HepG2 (cell line): ENCODE results near the gene HCK. TPM values are rescaled to one million over a fixed set of nuclear protein-coding genes. Genes with fewer than 3 reads are reported as not detected.

ENCODE experiments used
- CEBPB ChIP-seq: IDR thresholded peaks from 2 replicates; pipeline ENCODE4 v1.6.1; 2011; ENCODE audit warnings: low read depth, low read length, improper control_type of control experiment, borderline replicate concordance
- IRF2 ChIP-seq: IDR thresholded peaks from 2 replicates; pipeline ENCODE4 v1.6.1; 2018; ENCODE audit warnings: missing genetic modification reagents, missing compliant biosample characterization
- JUND ChIP-seq: sonication (generic); formaldehyde crosslinking; IDR thresholded peaks from 2 replicates; pipeline ENCODE4 v1.8.0; 2022; ENCODE audit warnings: mild to moderate bottlenecking, missing genetic modification reagents
- KDM5B ChIP-seq: sonication (generic); formaldehyde crosslinking; IDR thresholded peaks from 2 replicates; pipeline ENCODE4 v1.4.0; 2020; ENCODE audit warnings: missing genetic modification reagents, mild to moderate bottlenecking, borderline replicate concordance
- MAF1 ChIP-seq: sonication (generic); formaldehyde crosslinking; IDR thresholded peaks from 2 replicates; pipeline ENCODE4 v1.5.0; 2020; ENCODE audit warnings: missing genetic modification reagents, borderline replicate concordance
- PHB2 ChIP-seq: fragments of 450-650 bp; IDR thresholded peaks from 2 replicates; pipeline ENCODE4 v1.6.1; 2018; ENCODE audit not compliant: partially characterized antibody
- PHF21A ChIP-seq: sonication (generic); formaldehyde crosslinking; IDR thresholded peaks from 2 replicates; pipeline ENCODE4 v1.5.0; 2020; ENCODE audit warnings: mild to moderate bottlenecking, missing genetic modification reagents
- PRPF4 ChIP-seq: fragments of 200-400 bp; formaldehyde crosslinking; IDR thresholded peaks from 2 replicates; pipeline ENCODE4 v1.6.1; 2016; ENCODE audit warnings: low read length, low read depth; ENCODE audit not compliant: poor library complexity, severe bottlenecking
- YY1 ChIP-seq: IDR thresholded peaks from 2 replicates; pipeline ENCODE4 v1.6.1; 2011; ENCODE audit warnings: low read length, low read depth, moderate library complexity, mild to moderate bottlenecking; ENCODE audit not compliant: insufficient read depth, insufficient replicate concordance
- ZNF263 ChIP-seq: sonication (generic); formaldehyde crosslinking; IDR thresholded peaks from 2 replicates; pipeline ENCODE4 v1.4.0; 2020; ENCODE audit warnings: missing genetic modification reagents
- ZNF331 ChIP-seq: sonication (generic); formaldehyde crosslinking; IDR thresholded peaks from 2 replicates; pipeline ENCODE4 v1.4.0; 2020; ENCODE audit warnings: missing genetic modification reagents
- ZNF557 ChIP-seq: sonication (generic); formaldehyde crosslinking; IDR thresholded peaks from 2 replicates; pipeline ENCODE4 v1.4.0; 2020; ENCODE audit warnings: missing genetic modification reagents
- ZNF564 ChIP-seq: sonication (generic); formaldehyde crosslinking; IDR thresholded peaks from 2 replicates; pipeline ENCODE4 v1.8.1; 2023; ENCODE audit warnings: mild to moderate bottlenecking, missing genetic modification reagents
- ZNF891 ChIP-seq: sonication (generic); formaldehyde crosslinking; IDR thresholded peaks from 2 replicates; pipeline ENCODE4 v1.5.0; 2020; ENCODE audit warnings: mild to moderate bottlenecking, missing genetic modification reagents
- polyA plus RNA-seq, 8 experiments: library from polyadenylated mRNA; depleted of rRNA in 3 of 8; stranded (reverse) in 7 of 8; unstranded in 1 of 8; fragments of >200 nt; fragmentation: Illumina TruSeq in 4 of 8; extraction: Trizol in 4 of 8; gene quantifications; 2 replicates each; pipeline versions ENCODE4 v1.2.1 to v1.2.3, GENCODE V29; 2011 to 2016; ENCODE audit warnings: low read depth in 4 of 8, missing spikeins in 1 of 8, mixed read lengths in 1 of 8; ENCODE audit not compliant: insufficient read depth in 1 of 8
- total RNA-seq, 5 experiments: library from RNA; depleted of rRNA; stranded (reverse); fragments of >200 nt; fragmentation: Illumina TruSeq; extraction: Trizol; gene quantifications; 2 replicates each; pipeline ENCODE4 v1.2.3, GENCODE V29; 2016; ENCODE audit warnings: low read depth in 1 of 5
- TF ChIP-seq, protein P1 (sequence below): sonication (generic); formaldehyde crosslinking; IDR thresholded peaks from 2 replicates; pipeline ENCODE4 v1.4.0; 2020; ENCODE audit warnings: mild to moderate bottlenecking, low read depth, missing genetic modification reagents
- TF ChIP-seq, protein P2 (sequence below): sonication (generic); formaldehyde crosslinking; IDR thresholded peaks from 2 replicates; pipeline ENCODE4 v1.8.0; 2022; ENCODE audit warnings: missing genetic modification reagents, low read depth, mild to moderate bottlenecking, borderline replicate concordance
- TF ChIP-seq, protein P3 (sequence below): sonication (generic); formaldehyde crosslinking; conservative IDR thresholded peaks from 2 replicates; pipeline ENCODE4 v1.4.0; 2020; ENCODE audit warnings: missing genetic modification reagents
- TF ChIP-seq, protein P4 (sequence below): sonication (generic); formaldehyde crosslinking; IDR thresholded peaks from 2 replicates; pipeline ENCODE4 v1.5.0; 2020; ENCODE audit warnings: missing genetic modification reagents
- TF ChIP-seq, protein P5 (sequence below): sonication (generic); formaldehyde crosslinking; IDR thresholded peaks from 2 replicates; pipeline ENCODE4; 2020; ENCODE audit warnings: missing genetic modification reagents, mild to moderate bottlenecking, borderline replicate concordance

The HCK gene
- total and polyA plus RNA-seq, 2 of the 13 experiments (the other 11 are each of a cell fraction or from before 2014, with no cell fraction given) = 0.04 TPM; not detected in 1

DNA sequence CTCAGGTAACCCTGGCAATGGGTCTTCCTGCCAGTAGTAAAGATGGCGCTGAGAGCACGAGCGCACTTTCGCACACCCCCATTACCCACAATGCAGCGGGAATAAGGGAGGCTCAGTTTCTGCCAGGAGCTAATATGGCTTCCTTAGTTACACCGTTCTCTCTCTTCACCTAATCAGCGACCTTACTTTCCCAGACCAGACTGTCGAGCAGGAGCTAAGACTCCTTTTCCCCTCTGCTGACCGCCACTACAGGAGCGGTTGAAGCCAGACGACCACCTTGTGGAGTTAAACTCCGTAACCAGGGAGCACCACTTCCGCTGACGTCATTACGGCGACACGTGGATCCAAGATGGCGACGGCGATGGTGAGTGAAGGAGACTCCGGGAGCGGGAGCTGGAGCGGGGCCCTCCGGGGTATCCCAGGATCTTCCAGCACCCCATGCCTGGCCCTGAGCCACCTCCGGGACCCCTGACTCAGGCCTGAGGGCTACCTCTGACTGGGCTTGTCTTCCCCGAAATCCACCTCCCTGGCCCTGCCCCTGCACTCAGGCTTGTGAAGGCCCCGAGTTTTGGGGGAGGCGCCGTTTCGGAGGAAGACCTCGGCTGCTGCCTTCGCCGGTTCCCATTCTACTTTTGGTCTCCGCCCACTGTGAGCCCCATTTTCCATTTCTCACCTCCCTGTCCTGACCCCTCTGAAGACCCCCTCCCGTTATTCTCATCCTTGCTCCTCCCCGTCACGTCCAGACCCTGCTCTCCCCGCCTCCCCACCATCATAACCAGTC is 57.5 kb downstream of the HCK start, which contains the start of gene TM9SF4 (continued):
- TF ChIP-seq, protein P1, sequence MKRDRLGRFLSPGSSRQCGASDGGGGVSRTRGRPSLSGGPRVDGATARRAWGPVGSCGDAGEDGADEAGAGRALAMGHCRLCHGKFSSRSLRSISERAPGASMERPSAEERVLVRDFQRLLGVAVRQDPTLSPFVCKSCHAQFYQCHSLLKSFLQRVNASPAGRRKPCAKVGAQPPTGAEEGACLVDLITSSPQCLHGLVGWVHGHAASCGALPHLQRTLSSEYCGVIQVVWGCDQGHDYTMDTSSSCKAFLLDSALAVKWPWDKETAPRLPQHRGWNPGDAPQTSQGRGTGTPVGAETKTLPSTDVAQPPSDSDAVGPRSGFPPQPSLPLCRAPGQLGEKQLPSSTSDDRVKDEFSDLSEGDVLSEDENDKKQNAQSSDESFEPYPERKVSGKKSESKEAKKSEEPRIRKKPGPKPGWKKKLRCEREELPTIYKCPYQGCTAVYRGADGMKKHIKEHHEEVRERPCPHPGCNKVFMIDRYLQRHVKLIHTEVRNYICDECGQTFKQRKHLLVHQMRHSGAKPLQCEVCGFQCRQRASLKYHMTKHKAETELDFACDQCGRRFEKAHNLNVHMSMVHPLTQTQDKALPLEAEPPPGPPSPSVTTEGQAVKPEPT (CRISPR knock-in tag) = peak; percentile 96
- no peak for TF ChIP-seq PHB2
- peak; percentile 91 for TF ChIP-seq MAF1
- TF ChIP-seq JUND = peak; percentile 96
- peak; percentile 100 for TF ChIP-seq ZNF891
- peak; percentile 76; the same call in 1 of the 2 replicates for TF ChIP-seq ZNF557 (CRISPR knock-in tag)
- peak; percentile 100 for TF ChIP-seq ZNF263
- TF ChIP-seq, protein P2, sequence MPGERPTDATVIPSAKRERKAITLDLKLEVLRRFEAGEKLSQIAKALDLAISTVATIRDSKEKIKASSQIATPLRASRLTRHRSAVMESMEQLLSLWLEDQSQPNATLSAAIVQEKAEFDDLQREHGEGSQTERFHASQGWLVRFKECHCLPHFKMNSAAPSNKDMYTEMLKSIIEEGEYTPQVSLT (CRISPR knock-in tag) = no peak
- TF ChIP-seq, protein P3, sequence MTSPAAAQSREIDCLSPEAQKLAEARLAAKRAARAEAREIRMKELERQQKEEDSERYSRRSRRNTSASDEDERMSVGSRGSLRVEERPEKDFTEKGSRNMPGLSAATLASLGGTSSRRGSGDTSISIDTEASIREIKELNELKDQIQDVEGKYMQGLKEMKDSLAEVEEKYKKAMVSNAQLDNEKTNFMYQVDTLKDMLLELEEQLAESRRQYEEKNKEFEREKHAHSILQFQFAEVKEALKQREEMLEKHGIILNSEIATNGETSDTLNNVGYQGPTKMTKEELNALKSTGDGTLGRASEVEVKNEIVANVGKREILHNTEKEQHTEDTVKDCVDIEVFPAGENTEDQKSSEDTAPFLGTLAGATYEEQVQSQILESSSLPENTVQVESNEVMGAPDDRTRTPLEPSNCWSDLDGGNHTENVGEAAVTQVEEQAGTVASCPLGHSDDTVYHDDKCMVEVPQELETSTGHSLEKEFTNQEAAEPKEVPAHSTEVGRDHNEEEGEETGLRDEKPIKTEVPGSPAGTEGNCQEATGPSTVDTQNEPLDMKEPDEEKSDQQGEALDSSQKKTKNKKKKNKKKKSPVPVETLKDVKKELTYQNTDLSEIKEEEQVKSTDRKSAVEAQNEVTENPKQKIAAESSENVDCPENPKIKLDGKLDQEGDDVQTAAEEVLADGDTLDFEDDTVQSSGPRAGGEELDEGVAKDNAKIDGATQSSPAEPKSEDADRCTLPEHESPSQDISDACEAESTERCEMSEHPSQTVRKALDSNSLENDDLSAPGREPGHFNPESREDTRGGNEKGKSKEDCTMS = no peak
- TF ChIP-seq, protein P4, sequence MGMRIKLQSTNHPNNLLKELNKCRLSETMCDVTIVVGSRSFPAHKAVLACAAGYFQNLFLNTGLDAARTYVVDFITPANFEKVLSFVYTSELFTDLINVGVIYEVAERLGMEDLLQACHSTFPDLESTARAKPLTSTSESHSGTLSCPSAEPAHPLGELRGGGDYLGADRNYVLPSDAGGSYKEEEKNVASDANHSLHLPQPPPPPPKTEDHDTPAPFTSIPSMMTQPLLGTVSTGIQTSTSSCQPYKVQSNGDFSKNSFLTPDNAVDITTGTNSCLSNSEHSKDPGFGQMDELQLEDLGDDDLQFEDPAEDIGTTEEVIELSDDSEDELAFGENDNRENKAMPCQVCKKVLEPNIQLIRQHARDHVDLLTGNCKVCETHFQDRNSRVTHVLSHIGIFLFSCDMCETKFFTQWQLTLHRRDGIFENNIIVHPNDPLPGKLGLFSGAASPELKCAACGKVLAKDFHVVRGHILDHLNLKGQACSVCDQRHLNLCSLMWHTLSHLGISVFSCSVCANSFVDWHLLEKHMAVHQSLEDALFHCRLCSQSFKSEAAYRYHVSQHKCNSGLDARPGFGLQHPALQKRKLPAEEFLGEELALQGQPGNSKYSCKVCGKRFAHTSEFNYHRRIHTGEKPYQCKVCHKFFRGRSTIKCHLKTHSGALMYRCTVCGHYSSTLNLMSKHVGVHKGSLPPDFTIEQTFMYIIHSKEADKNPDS (CRISPR knock-in tag) = 0 out of 2 replicates have a peak, but pooled peaks have one; percentile 15
- TF ChIP-seq ZNF331 (CRISPR knock-in tag) = peak; percentile 91
- TF ChIP-seq ZNF564 = peak; percentile 78; the same call in 1 of the 2 replicates
- peak; percentile 88 for TF ChIP-seq IRF2 (CRISPR knock-in tag)
- TF ChIP-seq, protein P5, sequence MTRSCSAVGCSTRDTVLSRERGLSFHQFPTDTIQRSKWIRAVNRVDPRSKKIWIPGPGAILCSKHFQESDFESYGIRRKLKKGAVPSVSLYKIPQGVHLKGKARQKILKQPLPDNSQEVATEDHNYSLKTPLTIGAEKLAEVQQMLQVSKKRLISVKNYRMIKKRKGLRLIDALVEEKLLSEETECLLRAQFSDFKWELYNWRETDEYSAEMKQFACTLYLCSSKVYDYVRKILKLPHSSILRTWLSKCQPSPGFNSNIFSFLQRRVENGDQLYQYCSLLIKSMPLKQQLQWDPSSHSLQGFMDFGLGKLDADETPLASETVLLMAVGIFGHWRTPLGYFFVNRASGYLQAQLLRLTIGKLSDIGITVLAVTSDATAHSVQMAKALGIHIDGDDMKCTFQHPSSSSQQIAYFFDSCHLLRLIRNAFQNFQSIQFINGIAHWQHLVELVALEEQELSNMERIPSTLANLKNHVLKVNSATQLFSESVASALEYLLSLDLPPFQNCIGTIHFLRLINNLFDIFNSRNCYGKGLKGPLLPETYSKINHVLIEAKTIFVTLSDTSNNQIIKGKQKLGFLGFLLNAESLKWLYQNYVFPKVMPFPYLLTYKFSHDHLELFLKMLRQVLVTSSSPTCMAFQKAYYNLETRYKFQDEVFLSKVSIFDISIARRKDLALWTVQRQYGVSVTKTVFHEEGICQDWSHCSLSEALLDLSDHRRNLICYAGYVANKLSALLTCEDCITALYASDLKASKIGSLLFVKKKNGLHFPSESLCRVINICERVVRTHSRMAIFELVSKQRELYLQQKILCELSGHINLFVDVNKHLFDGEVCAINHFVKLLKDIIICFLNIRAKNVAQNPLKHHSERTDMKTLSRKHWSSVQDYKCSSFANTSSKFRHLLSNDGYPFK (CRISPR knock-in tag) = peak; percentile 98
- TF ChIP-seq KDM5B = peak; percentile 98
- TF ChIP-seq PHF21A (CRISPR knock-in tag) = peak; percentile 79; the same call in 1 of the 2 replicates
- peak; percentile 99 for TF ChIP-seq YY1
- TF ChIP-seq CEBPB = no peak
- no peak for TF ChIP-seq PRPF4
